Measurements from ENCODE around the gene FBXO36. TPM values are rescaled to one million over a fixed set of nuclear protein-coding genes. Genes with fewer than 3 reads are reported as not detected.

Gene FBXO36
- total and polyA plus RNA-seq, 2 donors (not counting 3 experiments of a cell fraction or from before 2014, with no cell fraction given): 0.53 to 1.2 TPM

- no peaks in the 10 kb centered on the region for H4K20me1 ChIP-seq (replicated peaks; ENCODE audit: control insufficient read depth, extremely low read depth, insufficient read depth, low read length)
- no peaks in the 10 kb centered on the region for H3K27me3 ChIP-seq (ENCODE audit: control insufficient read depth in 2 of 2, insufficient read depth in 2 of 2, low read length in 2 of 2)
- H3K9ac ChIP-seq (replicated peaks; ENCODE audit: extremely low read depth, insufficient read depth, low read length): no peak overlapping the region
- DNase-seq (ENCODE audit: low read depth, low spot score) (peak; percentile 62), FAIRE-seq (no peak)
- dilution Hi-C loops (cut with MboI; ENCODE audit: extremely low pct_ligation_motif_present, low sequenced_read_pairs): no loop called here
- TF ChIP-seq MYC (IDR thresholded peaks at IDR 0.05; ENCODE audit: low read depth, low read length): no peak
- TF ChIP-seq, protein P1, sequence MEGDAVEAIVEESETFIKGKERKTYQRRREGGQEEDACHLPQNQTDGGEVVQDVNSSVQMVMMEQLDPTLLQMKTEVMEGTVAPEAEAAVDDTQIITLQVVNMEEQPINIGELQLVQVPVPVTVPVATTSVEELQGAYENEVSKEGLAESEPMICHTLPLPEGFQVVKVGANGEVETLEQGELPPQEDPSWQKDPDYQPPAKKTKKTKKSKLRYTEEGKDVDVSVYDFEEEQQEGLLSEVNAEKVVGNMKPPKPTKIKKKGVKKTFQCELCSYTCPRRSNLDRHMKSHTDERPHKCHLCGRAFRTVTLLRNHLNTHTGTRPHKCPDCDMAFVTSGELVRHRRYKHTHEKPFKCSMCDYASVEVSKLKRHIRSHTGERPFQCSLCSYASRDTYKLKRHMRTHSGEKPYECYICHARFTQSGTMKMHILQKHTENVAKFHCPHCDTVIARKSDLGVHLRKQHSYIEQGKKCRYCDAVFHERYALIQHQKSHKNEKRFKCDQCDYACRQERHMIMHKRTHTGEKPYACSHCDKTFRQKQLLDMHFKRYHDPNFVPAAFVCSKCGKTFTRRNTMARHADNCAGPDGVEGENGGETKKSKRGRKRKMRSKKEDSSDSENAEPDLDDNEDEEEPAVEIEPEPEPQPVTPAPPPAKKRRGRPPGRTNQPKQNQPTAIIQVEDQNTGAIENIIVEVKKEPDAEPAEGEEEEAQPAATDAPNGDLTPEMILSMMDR (IDR thresholded peaks at IDR 0.05; ENCODE audit: extremely low read depth in 1 of 2, insufficient read depth in 1 of 2, low read depth in 1 of 2, low read length in 2 of 2): no peak
- H3K4me1 ChIP-seq (ENCODE audit: control insufficient read depth, extremely low read depth, insufficient read depth, low read length): peaks cover 11% of the 10 kb centered on the region
- peak overlapping the region; percentile 16 for H3K4me2 ChIP-seq (ENCODE audit: insufficient read depth, low read length)
- no peak overlapping the region for H2AFZ ChIP-seq (ENCODE audit: low read depth, low read length)
- no TSS peak for BruUV-seq (replicated peaks)
- CTCF ChIA-PET: interaction anchor here (1.0 to 2.0 kb wide), 2 partner anchors 38 to 72 kb away, joined by 4 to 8 read pairs; no protein-coding TSS in a partner anchor
- H3K79me2 ChIP-seq (ENCODE audit: control insufficient read depth, insufficient read depth, low read length): peaks cover 88% of the 10 kb centered on the region
- intact Hi-C loops (cut with micrococcal nuclease): no loop called here
- H3K4me3 ChIP-seq (replicated peaks in 1 of 3; ENCODE audit: insufficient read depth in 1 of 3, low read depth in 1 of 3, low read length in 3 of 3): no peak overlapping the region
- H3K9me1 ChIP-seq (replicated peaks; ENCODE audit: control insufficient read depth, extremely low read depth, insufficient read depth, low read length): no peaks in the 10 kb centered on the region
- no peak overlapping the region for H3K27ac ChIP-seq (ENCODE audit: insufficient read depth, low read depth, low read length)
- H3K36me3 ChIP-seq (ENCODE audit: control insufficient read depth in 2 of 2, extremely low read depth in 1 of 2, insufficient read depth in 2 of 2, low read length in 2 of 2): peaks cover 4 to 5% of the 10 kb centered on the region in 2 experiments
- H3K9me3 ChIP-seq (replicated peaks; ENCODE audit: control insufficient read depth, insufficient read depth, low read length): no peaks in the 10 kb centered on the region
- POLR2A ChIA-PET: no interaction called here
These were observed 49.2 kb upstream of the FBXO36 start for GRCh38 chr2:229873123-229873581.

- no peak overlapping the region for H3K4me3 ChIP-seq (replicated peaks in 1 of 3; ENCODE audit: insufficient read depth in 1 of 3, low read depth in 1 of 3, low read length in 3 of 3)
- peaks cover 11% of the 10 kb centered on the region for H3K4me1 ChIP-seq (ENCODE audit: control insufficient read depth, extremely low read depth, insufficient read depth, low read length)
- CTCF ChIA-PET: no interaction called here
- H3K9me1 ChIP-seq (replicated peaks; ENCODE audit: control insufficient read depth, extremely low read depth, insufficient read depth, low read length): no peaks in the 10 kb centered on the region
- H3K36me3 ChIP-seq (ENCODE audit: control insufficient read depth in 2 of 2, extremely low read depth in 1 of 2, insufficient read depth in 2 of 2, low read length in 2 of 2): peaks cover 7 to 12% of the 10 kb centered on the region in 2 experiments
- no peaks in the 10 kb centered on the region for H3K27me3 ChIP-seq (ENCODE audit: control insufficient read depth in 2 of 2, insufficient read depth in 2 of 2, low read length in 2 of 2)
- dilution Hi-C loops (cut with MboI; ENCODE audit: extremely low pct_ligation_motif_present, low sequenced_read_pairs): no loop called here
- H3K9ac ChIP-seq (replicated peaks; ENCODE audit: extremely low read depth, insufficient read depth, low read length): no peak overlapping the region
- TF ChIP-seq MAX (IDR thresholded peaks at IDR 0.05; ENCODE audit: insufficient read depth, insufficient read length): no peak
- TF ChIP-seq, protein P1 (IDR thresholded peaks at IDR 0.05; ENCODE audit: extremely low read depth in 1 of 2, insufficient read depth in 1 of 2, low read depth in 1 of 2, low read length in 2 of 2): no peak
- TF ChIP-seq EZH2 (IDR thresholded peaks at IDR 0.05; ENCODE audit: borderline replicate concordance, low read depth, low read length, severe bottlenecking): no peak
- TF ChIP-seq FOS (IDR thresholded peaks at IDR 0.05; ENCODE audit: borderline replicate concordance, insufficient read depth, low read length): no peak
- FAIRE-seq (no peak), DNase-seq (ENCODE audit: low read depth, low spot score) (no peak)
- H3K27ac ChIP-seq (ENCODE audit: insufficient read depth, low read depth, low read length): no peak overlapping the region
- no peak overlapping the region for H3K4me2 ChIP-seq (ENCODE audit: insufficient read depth, low read length)
- no peaks in the 10 kb centered on the region for H4K20me1 ChIP-seq (replicated peaks; ENCODE audit: control insufficient read depth, extremely low read depth, insufficient read depth, low read length)
- peaks cover 82% of the 10 kb centered on the region for H3K79me2 ChIP-seq (ENCODE audit: control insufficient read depth, insufficient read depth, low read length)
- H3K9me3 ChIP-seq (replicated peaks; ENCODE audit: control insufficient read depth, insufficient read depth, low read length): no peaks in the 10 kb centered on the region
- POLR2A ChIA-PET: no interaction called here
- intact Hi-C loops (cut with micrococcal nuclease): no loop called here
- BruUV-seq (replicated peaks): no TSS peak
- H2AFZ ChIP-seq (ENCODE audit: low read depth, low read length): no peak overlapping the region
These were observed 47.7 kb upstream of the FBXO36 start for GRCh38 chr2:229874647-229875046.
